Measurements from ENCODE around the gene HAUS7. TPM values are rescaled to one million over a fixed set of nuclear protein-coding genes. Genes with fewer than 3 reads are reported as not detected.

Gene HAUS7
- total RNA-seq, 1 experiment from 2014 or later: 46.5 TPM

DNA sequence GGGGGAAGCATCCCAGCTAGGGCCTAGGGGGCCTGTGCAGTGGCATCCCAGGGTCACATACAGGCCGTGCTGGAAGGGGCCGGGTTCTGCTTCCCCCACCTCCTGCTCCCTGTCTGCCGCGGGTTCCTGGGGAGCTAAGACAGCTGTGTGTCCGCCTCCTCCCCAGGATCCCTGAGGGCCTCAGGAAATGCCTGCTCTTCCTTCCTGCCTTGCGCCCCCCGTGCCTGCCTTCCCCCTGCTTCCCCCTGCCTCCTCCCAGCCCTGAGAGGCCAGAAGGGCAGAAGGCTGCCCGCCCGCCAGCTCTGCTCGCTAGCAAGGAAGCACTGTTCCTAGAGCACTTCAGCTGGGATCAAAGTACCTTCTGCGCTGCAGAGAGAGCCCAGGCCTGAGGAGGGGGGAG, 21.5 kb upstream of the HAUS7 start (continued):
- TF ChIP-seq ZNF281 (CRISPR knock-in tag; IDR thresholded peaks at IDR 0.05) (no peak), PRDM15 (CRISPR knock-in tag; IDR thresholded peaks at IDR 0.05) (no peak), ZNF138 (CRISPR knock-in tag; conservative IDR thresholded peaks at IDR 0.05) (no peak), ATF3 (CRISPR knock-in tag; conservative IDR thresholded peaks at IDR 0.05) (no peak), ZNF219 (CRISPR knock-in tag; IDR thresholded peaks at IDR 0.05; ENCODE audit: borderline replicate concordance) (no peak)

DNA sequence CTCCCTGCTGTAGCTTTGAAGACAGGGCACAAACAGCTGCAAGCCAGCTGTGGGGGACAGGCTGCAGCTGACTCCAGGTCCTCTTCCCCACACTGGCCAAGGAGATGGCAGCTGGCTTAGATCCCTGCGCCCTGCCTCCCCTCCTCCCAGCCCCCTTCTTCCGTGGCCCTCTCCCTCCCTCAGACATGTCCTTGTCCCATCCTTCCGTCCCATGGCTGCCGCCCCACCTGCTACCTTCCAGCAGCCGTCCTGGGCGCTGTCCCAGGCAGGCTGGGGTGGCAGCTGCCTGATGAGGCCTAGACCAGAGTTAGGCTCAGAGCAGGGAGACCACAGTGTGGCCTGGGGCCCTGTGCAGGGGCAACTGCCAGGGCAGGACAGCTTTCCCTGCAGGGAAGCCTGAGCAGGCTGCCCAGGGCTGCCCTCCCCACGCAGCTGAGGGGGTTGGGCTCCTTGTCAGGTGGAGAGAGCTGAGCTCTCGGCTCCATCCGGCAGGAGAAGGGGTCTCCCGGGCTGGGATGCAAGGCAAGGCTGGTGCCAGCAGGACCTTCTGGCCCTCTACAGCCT, 21.1 kb upstream of the HAUS7 start:
- Mint-ChIP-seq H3K9me3 (no peaks in the 10 kb centered on the region), H3K36me3 (no peaks in the 10 kb centered on the region), H3K4me3 (no peak overlapping the region), H3K4me1 (peaks cover 8% of the 10 kb centered on the region; the same call in 1 of the 2 replicates), H3K27me3 (ENCODE audit: low read depth) (no peaks in the 10 kb centered on the region), H3K27ac (no peak overlapping the region)
- ChIA-PET CTCF (interaction anchor here (1.1 to 3.0 kb wide), 8 partner anchors 9 to 153 kb away, joined by 3 to 26 read pairs (median 5); partner anchors contain the start of gene HAUS7), POLR2A (no interaction called here)
- ATAC-seq: no peak
- DNase-seq (ENCODE audit: low spot score): no peak
- TF ChIP-seq TCF7 (CRISPR knock-in tag; IDR thresholded peaks at IDR 0.05; ENCODE audit: low read depth): no peak

GRCh38 chrX:153490217-153490930, 20.0 kb upstream of the HAUS7 start:
- Mint-ChIP-seq H3K9me3 (no peaks in the 10 kb centered on the region), H3K4me3 (no peak overlapping the region), H3K4me1 (peaks cover 8% of the 10 kb centered on the region; the same call in 1 of the 2 replicates), H3K36me3 (no peaks in the 10 kb centered on the region), H3K27me3 (ENCODE audit: low read depth) (no peaks in the 10 kb centered on the region), H3K27ac (no peak overlapping the region)
- DNase-seq (ENCODE audit: low spot score): no peak
- ChIA-PET POLR2A (no interaction called here), CTCF (interaction anchor here (1.2 to 3.0 kb wide), 5 partner anchors 8 to 49 kb away, joined by 3 to 26 read pairs (median 7); partner anchors contain the start of gene HAUS7)
- no peak for ATAC-seq
- TF ChIP-seq, protein P1, sequence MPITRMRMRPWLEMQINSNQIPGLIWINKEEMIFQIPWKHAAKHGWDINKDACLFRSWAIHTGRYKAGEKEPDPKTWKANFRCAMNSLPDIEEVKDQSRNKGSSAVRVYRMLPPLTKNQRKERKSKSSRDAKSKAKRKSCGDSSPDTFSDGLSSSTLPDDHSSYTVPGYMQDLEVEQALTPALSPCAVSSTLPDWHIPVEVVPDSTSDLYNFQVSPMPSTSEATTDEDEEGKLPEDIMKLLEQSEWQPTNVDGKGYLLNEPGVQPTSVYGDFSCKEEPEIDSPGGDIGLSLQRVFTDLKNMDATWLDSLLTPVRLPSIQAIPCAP (CRISPR knock-in tag; IDR thresholded peaks at IDR 0.05): no peak
- TF ChIP-seq GTF2I (CRISPR knock-in tag; conservative IDR thresholded peaks at IDR 0.05) (no peak), SOX15 (CRISPR knock-in tag; IDR thresholded peaks at IDR 0.05) (no peak), SMAD4 (CRISPR knock-in tag; IDR thresholded peaks at IDR 0.05) (no peak), ZNF121 (CRISPR knock-in tag; IDR thresholded peaks at IDR 0.05) (no peak), KAT7 (CRISPR knock-in tag; IDR thresholded peaks at IDR 0.05; ENCODE audit: borderline replicate concordance) (no peak), EMX1 (CRISPR knock-in tag; IDR thresholded peaks at IDR 0.05) (no peak), PRRX2 (CRISPR knock-in tag; IDR thresholded peaks at IDR 0.05) (no peak), ARID4B (CRISPR knock-in tag; IDR thresholded peaks at IDR 0.05; ENCODE audit: borderline replicate concordance) (no peak), ATF1 (CRISPR knock-in tag; IDR thresholded peaks at IDR 0.05) (no peak), ZNF423 (CRISPR knock-in tag; IDR thresholded peaks at IDR 0.05) (no peak), CREM (CRISPR knock-in tag; IDR thresholded peaks at IDR 0.05) (no peak)
- TF ChIP-seq, protein P2, sequence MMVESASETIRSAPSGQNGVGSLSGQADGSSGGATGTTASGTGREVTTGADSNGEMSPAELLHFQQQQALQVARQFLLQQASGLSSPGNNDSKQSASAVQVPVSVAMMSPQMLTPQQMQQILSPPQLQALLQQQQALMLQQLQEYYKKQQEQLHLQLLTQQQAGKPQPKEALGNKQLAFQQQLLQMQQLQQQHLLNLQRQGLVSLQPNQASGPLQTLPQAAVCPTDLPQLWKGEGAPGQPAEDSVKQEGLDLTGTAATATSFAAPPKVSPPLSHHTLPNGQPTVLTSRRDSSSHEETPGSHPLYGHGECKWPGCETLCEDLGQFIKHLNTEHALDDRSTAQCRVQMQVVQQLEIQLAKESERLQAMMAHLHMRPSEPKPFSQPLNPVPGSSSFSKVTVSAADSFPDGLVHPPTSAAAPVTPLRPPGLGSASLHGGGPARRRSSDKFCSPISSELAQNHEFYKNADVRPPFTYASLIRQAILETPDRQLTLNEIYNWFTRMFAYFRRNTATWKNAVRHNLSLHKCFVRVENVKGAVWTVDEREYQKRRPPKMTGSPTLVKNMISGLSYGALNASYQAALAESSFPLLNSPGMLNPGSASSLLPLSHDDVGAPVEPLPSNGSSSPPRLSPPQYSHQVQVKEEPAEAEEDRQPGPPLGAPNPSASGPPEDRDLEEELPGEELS (CRISPR knock-in tag; IDR thresholded peaks at IDR 0.05): no peak

All from WTC11 (cell line).